Vagina (tissue), 2 donors: ENCODE data around the gene MEOX1.

ENCODE experiments used
- POLR2A ChIP-seq, 2 donors: fragments of 450-650 bp; IDR thresholded peaks; one replicate each; pipeline ENCODE4 v1.6.1; 2017; ENCODE audit warnings: antibody characterized with exemption in 2 of 2, mild to moderate bottlenecking in 2 of 2, moderate library complexity in 2 of 2
- POLR2AphosphoS5 ChIP-seq, 2 donors: sonication (generic); formaldehyde crosslinking; IDR thresholded peaks; one replicate each; pipeline ENCODE4 v1.9.0; 2017; ENCODE audit warnings: antibody characterized with exemption in 2 of 2, mild to moderate bottlenecking in 2 of 2, low read depth in 1 of 2; ENCODE audit not compliant: insufficient read depth in 1 of 2
- TF ChIP-seq, protein P1 (sequence below), 3 experiments: fragments of 450-650 bp in 2 of 3; fragments of 200-600 bp in 1 of 3; sonication (generic) in 1 of 3; IDR thresholded peaks; one replicate each; pipeline ENCODE4 v1.5.1; 2017 to 2019; ENCODE audit warnings: antibody characterized with exemption in 3 of 3, mild to moderate bottlenecking in 2 of 3, moderate library complexity in 2 of 3

DNA sequence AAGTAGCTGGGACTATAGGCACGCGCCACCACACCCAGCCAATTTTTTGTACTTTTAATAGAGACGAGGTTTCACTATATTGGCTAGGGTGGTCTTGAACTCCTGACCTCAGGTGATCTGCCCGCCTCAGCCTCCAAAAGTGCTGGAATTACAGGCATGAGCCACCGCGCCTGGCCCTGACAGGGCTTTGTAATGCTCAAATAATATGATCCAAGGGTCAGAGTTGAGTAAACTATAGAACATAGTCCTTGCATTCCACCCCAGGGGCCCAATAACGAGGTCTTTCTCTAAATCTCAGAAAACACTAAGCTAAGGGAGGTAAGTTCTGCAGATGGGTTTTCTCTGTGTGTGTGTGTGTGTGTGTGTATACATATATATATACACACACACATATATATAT lies 5.8 kb upstream of the MEOX1 start:
- TF ChIP-seq POLR2AphosphoS5 (IDR thresholded peaks at IDR 0.05; ENCODE audit: insufficient read depth in 1 of 2, low read depth in 1 of 2) (no peak), POLR2A (IDR thresholded peaks at IDR 0.05) (no peak)
- TF ChIP-seq, protein P1, sequence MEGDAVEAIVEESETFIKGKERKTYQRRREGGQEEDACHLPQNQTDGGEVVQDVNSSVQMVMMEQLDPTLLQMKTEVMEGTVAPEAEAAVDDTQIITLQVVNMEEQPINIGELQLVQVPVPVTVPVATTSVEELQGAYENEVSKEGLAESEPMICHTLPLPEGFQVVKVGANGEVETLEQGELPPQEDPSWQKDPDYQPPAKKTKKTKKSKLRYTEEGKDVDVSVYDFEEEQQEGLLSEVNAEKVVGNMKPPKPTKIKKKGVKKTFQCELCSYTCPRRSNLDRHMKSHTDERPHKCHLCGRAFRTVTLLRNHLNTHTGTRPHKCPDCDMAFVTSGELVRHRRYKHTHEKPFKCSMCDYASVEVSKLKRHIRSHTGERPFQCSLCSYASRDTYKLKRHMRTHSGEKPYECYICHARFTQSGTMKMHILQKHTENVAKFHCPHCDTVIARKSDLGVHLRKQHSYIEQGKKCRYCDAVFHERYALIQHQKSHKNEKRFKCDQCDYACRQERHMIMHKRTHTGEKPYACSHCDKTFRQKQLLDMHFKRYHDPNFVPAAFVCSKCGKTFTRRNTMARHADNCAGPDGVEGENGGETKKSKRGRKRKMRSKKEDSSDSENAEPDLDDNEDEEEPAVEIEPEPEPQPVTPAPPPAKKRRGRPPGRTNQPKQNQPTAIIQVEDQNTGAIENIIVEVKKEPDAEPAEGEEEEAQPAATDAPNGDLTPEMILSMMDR (IDR thresholded peaks at IDR 0.05), result no peak
